DMS79 treated with DMSO at 0.1 percent for 48 hours (cell line): ENCODE results near the gene KRT80.

Source experiments
- DNase-seq: peaks from one replicate; lab custom pipeline; 2025; lab: John Stamatoyannopoulos, UW

Gene KRT80

GRCh38 chr12:52152905-52153317 is 38.9 kb downstream of the KRT80 start:
- no peak for DNase-seq

- DNase-seq = no peak
Measured at GRCh38 chr12:52151837-52152783, 39.7 kb downstream of the KRT80 start.

GRCh38 chr12:52151153-52151836 is 40.5 kb downstream of the KRT80 start:
- no peak for DNase-seq

GRCh38 chr12:52149651-52150241 is 42.1 kb downstream of the KRT80 start:
- DNase-seq = peak; percentile 9

- DNase-seq = no peak
Measured at GRCh38 chr12:52149182-52149641, 42.6 kb downstream of the KRT80 start.

- DNase-seq = peak; percentile 3
Measured at GRCh38 chr12:52148464-52149181, 43.2 kb downstream of the KRT80 start.

- DNase-seq = no peak
Measured at GRCh38 chr12:52147964-52148463, 43.8 kb downstream of the KRT80 start.

- DNase-seq = no peak
Measured at GRCh38 chr12:52147367-52147963, 44.3 kb downstream of the KRT80 start.

GRCh38 chr12:52146822-52147366 is 44.9 kb downstream of the KRT80 start:
- no peak for DNase-seq

- DNase-seq = no peak
Measured at GRCh38 chr12:52146089-52146821, 45.6 kb downstream of the KRT80 start.

- no peak for DNase-seq
Measured at GRCh38 chr12:52145228-52146088, 46.4 kb downstream of the KRT80 start.

GRCh38 chr12:52144512-52145227 is 47.1 kb downstream of the KRT80 start:
- DNase-seq = no peak

- DNase-seq = no peak
Measured at GRCh38 chr12:52142431-52142830, 49.4 kb downstream of the KRT80 start.

GRCh38 chr12:52141875-52142274 is 49.9 kb downstream of the KRT80 start:
- DNase-seq = no peak

- no peak for DNase-seq
Measured at GRCh38 chr12:52141306-52141705, 50.5 kb downstream of the KRT80 start.

- peak; percentile 51 for DNase-seq
Measured at GRCh38 chr12:52139579-52140062, 52.2 kb downstream of the KRT80 start.

GRCh38 chr12:52139147-52139546 is 52.7 kb downstream of the KRT80 start:
- no peak for DNase-seq

GRCh38 chr12:52137746-52138145 is 54.1 kb downstream of the KRT80 start:
- DNase-seq = no peak

- no peak for DNase-seq
Measured at GRCh38 chr12:52132754-52133161, 59.1 kb downstream of the KRT80 start.
